HG03460 (cell line): ENCODE results near the gene ISG20.
A peak's percentile ranks its signal among the peaks of the same experiment; 100 is the strongest.

Experiments
- ATAC-seq: cut with Tn5 transposase; IDR thresholded peaks from one replicate; pipeline ENCODE4 v1.9.1; 2021; ENCODE audit not compliant: unreplicated experiment

Gene ISG20

GRCh38 chr15:88638626-88639372 lies at the start of gene ISG20:
TSS of gene ISG20 (plus strand) at chr15:88639016. CDS start at chr15:88639367, 351 bp downstream.
- peak; percentile 65 for ATAC-seq

GRCh38 chr15:88590759-88591158 lies 48.1 kb upstream of the ISG20 start:
- ATAC-seq = no peak

GRCh38 chr15:88591384-88591783 lies 47.4 kb upstream of the ISG20 start:
- ATAC-seq = no peak

GRCh38 chr15:88603885-88604284 lies 34.9 kb upstream of the ISG20 start:
- no peak for ATAC-seq

- ATAC-seq = no peak
These were observed 34.2 kb upstream of the ISG20 start for GRCh38 chr15:88604381-88605188.

- ATAC-seq = no peak
These were observed 33.4 kb upstream of the ISG20 start for GRCh38 chr15:88605189-88606069.

- no peak for ATAC-seq
These were observed 32.6 kb upstream of the ISG20 start for GRCh38 chr15:88606070-88606794.

GRCh38 chr15:88607951-88608350 lies 30.9 kb upstream of the ISG20 start:
- no peak for ATAC-seq

GRCh38 chr15:88608607-88609181 lies 30.1 kb upstream of the ISG20 start:
- no peak for ATAC-seq

- ATAC-seq = no peak
These were observed 29.3 kb upstream of the ISG20 start for GRCh38 chr15:88609344-88610090.

- no peak for ATAC-seq
These were observed 28.1 kb upstream of the ISG20 start for GRCh38 chr15:88610701-88611231.

- no peak for ATAC-seq
These were observed 26.5 kb upstream of the ISG20 start for GRCh38 chr15:88612186-88612796.

- ATAC-seq = no peak
These were observed 25.5 kb upstream of the ISG20 start for GRCh38 chr15:88613074-88613944.

GRCh38 chr15:88615303-88616107 lies 23.3 kb upstream of the ISG20 start:
- no peak for ATAC-seq

- no peak for ATAC-seq
These were observed 22.6 kb upstream of the ISG20 start for GRCh38 chr15:88616240-88616639.

- ATAC-seq = no peak
These were observed 21.6 kb upstream of the ISG20 start for GRCh38 chr15:88617031-88617722.
